ENCODE data around the gene SLC2A4RG. TPM values are rescaled to one million over a fixed set of nuclear protein-coding genes. Genes with fewer than 3 reads are reported as not detected.
"Not testable (repeated sequence)": the region's sequence is repeated elsewhere in the genome, so short reads cannot be mapped to it uniquely, and the experiment has no call there.

Gene SLC2A4RG
- total RNA-seq, 1 donor from 2014 or later, result 14.1 TPM

DNA sequence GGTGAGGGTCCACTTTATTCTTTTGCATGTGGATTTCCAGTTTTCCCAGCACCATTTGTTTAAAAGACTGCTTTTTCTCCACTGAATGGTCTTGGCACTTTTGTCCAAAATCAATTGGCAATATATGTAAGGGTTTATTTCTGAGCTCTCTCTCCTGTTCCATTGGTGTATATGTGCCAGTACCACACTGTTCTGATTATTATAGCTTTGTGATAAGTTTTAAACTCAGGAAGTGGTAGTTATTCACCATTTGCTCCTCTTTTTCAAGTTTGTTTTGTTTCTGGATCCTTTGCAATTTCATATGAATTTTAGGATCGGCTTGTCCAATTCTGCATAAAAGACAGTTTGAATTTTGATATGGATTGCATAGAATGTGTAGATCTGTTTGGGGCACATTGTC lies 27.4 kb upstream of the SLC2A4RG start:
- no peak for DNase-seq (ENCODE audit: low read depth, low spot score)

DNA sequence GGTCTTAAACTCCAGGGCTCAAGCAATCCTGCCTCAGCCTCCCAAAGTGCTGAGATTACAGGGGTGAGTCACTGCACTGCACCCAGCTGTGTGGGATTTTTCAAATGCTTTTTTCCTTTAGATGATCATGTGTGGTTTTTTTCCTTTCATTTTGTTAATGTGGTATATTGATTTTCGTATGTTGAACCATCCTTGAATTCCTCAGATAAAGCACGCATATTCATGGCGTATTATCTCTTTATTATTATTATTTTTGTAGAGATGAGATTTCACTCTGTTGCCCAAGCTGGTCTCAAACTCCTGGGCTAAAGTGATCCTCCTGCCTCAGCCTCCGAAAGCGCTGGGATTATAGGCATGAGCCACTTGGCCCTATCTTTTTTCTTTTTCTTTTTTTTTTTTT lies 24.7 kb upstream of the SLC2A4RG start:
- DNase-seq (ENCODE audit: low read depth, low spot score), result no peak

DNA sequence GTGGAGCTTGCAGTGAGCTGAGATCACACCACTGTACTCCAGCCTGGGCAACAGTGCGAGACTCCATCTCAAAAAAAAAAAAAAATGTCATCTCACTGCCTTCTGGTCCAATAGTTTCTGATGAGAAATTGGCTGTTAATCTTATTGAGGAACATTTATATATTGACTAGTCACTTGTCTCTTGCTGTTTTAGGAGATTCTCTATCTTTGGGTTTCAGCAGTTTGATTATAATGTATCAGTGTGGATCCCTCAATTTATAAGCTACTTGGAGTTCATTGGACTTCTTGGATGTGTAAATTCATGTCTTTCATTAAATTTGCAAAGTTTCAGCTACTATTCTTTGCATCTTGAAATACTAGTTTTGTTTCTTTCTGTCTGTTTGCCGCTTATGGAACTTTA lies 20.6 kb upstream of the SLC2A4RG start:
- no peak for DNase-seq (ENCODE audit: low read depth, low spot score)

DNA sequence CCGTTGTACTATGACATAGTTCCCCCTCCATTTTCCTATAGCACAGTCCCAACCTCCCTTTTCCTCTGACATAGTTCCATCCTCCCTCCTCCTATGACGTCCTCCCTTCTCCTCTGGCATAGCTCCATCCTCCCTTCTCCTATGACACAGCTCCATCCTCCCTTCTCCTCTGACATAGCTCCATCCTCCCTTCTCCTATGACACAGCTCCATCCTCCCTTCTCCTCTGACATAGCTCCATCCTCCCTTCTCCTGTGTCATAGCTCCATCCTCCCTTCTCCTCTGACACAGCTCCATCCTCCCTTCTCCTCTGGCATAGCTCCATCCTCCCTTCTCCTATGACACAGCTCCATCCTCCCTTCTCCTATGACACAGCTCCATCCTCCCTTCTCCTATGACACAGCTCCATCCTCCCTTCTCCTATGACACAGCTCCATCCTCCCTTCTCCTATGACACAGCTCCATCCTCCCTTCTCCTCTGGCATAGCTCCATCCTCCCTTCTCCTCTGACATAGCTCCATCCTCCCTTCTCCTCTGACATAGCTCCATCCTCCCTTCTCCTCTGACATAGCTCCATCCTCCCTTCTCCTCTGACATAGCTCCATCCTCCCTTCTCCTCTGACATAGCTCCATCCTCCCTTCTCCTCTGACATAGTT lies 16.5 kb upstream of the SLC2A4RG start:
- not testable (repeated sequence) for DNase-seq (ENCODE audit: low read depth, low spot score)

DNA sequence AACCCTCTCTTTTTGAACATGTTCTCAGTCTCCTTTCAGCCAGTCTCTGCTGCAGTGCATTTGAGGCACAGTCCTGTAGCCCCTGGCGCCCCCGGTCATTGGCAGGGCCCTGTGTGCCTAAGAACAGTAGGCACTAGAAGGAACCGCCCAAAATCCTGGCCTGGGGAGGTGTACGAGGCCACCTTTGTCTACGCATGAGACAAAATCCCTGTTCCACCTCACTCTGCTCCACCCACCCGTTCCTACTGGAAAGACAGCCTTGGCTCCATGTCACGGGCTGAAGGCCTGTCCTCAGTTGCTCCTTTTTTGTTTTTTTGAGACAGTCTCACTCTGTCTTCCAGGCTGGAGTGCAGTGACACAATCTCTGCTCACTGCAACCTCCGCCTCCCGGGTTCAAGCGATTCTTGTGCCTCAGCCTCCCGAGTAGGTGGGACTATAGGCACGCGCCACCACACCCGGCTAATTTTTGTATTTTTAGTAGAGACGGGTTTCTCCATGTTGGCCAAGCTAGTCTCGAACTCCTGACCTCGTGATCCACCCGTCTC lies 9.3 kb upstream of the SLC2A4RG start:
- not testable (repeated sequence) for DNase-seq (ENCODE audit: low read depth, low spot score)

DNA sequence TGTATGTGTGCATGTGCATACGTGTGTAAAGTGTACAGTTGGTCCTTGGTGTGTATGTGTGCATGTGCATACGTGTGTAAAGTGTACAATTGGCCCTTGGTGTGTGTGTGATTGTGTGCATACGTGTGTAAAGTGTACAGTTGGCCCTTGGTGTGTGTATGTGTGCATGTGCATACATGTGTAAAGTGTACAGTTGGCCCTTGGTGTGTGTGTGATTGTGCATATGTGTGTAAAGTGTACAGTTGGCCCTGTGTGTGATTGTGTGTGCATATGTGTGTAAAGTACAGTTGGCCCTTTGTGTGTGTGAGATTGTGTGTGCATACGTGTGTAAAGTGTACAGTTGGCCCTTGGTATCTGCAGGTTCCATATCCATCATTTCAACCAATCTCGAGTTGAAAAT lies 8.2 kb upstream of the SLC2A4RG start:
- DNase-seq (ENCODE audit: low read depth, low spot score), result no peak

DNA sequence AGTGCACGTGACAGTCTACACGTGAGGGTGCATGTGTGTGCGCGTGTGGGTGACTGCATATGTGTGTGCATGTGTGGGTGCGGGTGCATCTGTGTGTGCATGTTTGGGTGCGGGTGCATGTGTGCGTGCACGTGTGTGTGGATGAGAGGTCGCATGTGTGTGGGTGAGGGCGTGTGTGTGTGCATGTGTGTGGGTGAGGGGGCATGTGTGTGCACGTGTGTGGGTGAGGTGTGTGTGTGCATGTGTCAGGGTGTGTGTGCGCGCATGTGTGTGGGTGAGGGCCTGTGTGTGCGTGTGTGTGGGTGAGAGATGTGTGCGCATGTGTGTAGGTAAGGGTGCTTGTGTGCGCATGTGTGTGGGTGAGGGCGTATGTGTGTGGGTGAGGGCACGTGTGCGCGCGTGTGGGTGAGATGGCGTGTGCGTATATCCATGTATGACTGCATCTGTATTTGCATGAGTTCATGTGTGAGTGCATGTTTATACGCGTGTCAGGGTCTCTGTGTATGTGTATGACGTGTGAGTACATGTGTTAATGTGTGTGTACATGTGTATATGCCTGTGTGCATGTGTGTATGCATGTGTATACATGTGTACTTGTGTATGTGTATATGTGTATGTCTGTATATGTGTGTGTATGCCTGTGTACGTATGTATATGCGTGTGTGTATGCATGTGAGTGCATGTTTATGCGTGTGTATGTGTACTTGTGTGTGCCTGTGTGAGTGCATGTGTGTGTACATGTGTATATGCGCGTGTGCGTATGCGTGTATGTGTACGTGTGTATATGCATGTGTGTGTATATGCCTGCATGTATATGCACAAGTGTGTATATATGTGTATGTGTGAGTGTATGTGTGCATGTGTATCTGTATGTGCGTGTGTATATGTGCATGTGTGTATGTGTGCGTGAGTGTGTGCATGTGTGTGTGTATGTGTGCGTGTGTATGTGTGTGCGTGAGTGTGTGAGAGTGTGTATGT lies 7.2 kb upstream of the SLC2A4RG start:
- no peak for DNase-seq (ENCODE audit: low read depth, low spot score)

DNA sequence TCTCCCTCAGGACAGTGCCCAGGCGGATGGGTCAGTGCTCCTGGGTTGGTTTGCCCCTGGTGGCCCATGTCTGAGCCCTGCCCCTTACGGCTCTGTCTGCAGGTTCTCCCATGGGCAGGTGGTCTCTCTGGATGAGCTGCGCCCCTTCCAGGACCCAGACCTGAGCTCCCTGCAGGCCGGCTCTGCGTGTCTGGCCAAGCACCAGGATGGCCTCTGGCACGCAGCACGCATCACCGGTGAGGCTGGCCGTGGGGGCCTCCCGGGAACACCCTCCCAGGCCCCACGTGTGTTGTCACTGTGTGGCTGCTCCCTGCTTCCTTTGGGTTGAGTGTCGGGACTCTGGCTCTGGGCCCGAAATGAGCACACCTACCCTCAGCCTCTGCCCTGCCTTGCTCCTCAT lies 6.5 kb upstream of the SLC2A4RG start:
- DNase-seq (ENCODE audit: low read depth, low spot score), result no peak

DNA sequence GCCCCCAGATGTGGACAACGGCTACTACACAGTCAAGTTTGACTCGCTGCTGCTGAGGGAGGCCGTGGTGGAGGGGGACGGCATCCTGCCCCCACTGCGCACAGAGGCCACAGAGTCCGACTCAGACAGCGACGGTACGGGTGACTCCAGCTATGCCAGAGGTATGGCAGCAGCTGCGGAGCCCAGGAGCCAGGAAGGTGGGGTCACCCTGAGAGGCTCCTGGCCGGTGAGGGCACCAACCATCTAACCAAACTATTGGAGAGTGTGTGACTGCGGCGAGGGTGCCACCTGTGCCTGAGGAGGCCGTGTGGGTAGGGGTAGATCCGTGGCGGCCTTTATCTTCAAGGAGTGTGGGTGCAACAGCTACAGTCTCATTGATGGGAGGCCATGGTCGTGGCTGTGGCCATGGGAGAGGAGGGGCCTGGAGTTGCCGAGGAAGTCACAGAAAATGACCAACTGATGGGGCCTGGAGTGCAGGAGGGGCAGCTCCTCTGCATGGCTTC lies 5.9 kb upstream of the SLC2A4RG start:
- no peak for DNase-seq (ENCODE audit: low read depth, low spot score)

DNA sequence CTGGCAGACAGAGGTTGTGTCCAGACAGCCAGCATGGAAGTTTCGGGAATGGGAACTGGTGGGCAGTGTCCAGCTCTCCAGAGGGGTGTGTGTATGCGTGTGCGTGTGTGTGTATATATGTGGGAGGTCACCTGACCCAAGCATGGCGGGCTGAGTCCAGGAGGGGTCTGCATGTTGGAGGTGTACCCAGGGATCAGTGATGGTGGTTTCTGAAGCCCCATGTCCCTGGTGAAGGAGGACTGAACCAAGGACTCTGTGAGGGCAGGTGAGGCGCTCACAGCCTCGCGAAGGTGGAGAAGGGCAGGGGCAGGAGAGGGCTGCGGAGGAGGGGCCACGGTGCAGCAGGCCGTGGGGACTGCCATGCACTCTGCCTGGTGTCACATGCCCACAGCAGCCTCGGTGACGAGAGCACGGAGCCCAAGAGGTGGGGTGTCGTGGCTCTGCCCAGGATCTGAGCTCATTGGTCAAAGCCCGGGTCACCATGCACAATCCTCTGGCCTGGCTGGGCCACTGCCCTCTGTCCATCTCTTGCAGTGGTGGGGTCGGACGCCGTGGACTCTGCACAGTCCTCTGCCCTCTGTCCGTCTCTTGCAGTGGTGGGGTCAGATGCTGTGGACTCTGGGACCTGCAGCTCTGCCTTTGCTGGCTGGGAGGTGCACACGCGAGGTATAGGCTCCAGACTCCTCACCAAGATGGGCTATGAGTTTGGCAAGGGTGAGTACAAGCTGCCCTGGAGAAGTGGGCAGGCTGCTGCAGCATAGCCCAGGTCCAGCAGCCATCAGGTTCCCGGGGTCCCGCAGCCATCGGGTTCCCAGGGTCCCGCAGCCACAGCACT lies 5.2 kb upstream of the SLC2A4RG start:
- DNase-seq (ENCODE audit: low read depth, low spot score), result no peak

DNA sequence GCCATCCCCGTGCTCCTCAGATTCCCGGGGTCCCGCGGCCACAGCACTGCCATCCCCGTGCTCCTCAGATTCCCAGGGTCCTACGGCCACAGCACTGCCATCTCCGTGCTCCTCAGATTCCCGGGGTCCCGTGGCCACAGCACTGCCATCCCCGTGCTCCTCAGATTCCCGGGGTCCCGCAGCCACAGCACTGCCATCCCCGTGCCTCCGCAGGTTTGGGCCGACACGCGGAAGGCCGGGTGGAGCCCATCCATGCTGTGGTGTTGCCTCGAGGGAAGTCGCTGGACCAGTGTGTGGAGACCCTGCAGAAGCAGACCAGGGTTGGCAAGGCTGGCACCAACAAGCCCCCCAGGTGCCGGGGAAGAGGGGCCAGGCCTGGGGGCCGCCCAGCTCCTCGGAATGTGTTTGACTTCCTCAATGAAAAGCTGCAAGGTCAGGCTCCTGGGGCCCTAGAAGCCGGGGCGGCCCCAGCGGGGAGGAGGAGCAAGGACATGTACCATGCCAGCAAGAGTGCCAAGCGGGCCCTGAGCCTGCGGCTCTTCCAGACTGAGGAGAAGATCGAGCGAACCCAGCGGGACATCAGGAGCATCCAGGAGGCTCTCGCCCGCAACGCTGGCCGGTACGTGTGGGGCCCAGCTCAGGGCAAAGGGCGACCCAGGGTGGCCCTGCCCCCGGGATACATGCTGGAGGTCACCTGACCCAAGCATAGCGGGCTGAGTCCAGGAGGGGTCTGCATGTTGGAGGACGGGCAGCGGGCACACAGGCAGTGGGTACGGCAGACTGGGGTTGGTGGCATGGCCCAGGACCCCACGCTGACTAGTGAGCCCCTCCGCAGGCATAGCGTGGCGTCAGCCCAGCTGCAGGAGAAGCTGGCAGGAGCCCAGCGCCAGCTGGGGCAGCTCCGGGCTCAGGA lies 4.4 kb upstream of the SLC2A4RG start:
- no peak for DNase-seq (ENCODE audit: low read depth, low spot score)

DNA sequence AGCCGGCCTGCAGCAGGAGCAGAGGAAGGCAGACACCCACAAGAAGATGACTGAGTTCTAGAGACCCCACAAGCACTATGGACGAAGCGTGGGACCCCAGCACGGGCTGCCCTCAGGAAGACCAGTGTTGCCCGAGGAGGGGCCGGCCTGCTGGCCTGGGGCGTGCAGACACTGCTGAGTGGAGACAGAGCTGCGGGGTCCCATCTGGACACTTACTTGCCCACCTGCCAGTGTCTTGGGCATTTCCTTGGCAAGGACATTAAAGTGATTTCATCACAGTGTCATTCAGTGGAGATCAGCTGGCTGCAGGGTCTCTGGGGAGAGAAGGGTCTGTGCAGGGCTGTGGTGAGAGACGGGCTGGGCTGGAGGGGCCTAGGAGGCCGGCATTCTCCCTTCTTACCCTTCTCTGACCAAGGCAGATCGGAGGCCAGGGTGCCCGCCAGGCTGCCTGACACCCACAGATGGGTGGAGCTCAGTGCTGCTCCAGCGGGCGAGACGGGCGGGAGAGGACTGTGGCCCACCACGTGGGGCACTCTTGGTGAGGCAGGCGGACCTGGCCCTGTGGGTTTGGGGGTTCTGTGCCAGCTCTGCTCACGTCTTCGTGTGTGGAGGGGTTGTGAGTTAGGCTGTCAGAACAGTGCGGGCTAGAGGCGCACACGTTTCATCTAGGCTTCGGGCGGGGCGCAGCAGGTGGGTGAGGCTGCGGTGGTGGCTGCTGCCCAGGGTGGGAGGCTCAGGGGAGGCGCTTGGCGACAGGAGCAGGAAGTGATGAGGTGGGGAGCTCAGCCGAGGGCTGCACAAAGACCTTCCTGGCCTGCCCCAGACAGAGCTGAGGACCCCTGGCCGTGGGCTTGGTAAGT lies 3.5 kb upstream of the SLC2A4RG start, which contains the start of gene LIME1:
LIME1 (plus strand) TSS at position 806 of the 860 bp plus-strand sequence. CDS start 886 bp downstream, outside the sequence.
- no peak for DNase-seq (ENCODE audit: low read depth, low spot score)

DNA sequence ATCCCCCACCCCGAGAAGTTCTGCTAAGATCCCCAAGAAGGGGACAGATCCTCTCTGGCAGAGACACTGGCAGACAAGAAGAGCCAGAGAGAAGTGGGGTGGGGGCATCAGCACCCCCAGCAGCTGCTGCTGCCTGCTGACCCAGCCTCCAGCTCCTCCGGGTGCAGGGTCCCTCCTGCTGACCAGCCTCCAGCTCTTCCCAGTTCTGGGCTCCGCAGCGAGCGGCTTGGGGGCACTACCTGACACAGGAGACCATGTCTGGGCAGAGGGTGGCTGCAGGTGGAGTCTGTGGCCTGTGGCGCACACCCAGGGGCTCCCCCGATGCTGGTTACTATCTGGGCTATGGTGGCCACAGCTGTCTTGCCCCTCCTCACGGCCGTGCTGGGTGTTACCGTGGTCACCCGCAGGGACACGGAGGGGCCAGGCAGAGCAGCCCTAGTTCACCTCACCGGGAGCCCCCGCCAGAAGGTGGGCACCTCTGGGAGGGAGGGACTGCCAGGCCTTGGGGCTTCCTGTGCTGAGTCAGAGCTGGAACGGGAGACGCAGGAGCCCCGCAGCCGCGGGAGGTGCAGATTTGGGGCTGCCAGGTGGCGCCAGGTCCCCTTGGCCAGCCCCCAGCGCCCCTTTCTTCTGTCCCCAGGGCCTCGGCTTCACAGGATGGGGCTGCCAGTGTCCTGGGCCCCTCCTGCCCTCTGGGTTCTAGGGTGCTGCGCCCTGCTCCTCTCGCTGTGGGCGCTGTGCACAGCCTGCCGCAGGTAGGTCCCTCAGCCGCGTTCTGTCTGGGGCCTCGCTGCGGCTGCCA lies 2.5 kb upstream of the SLC2A4RG start:
- DNase-seq (ENCODE audit: low read depth, low spot score), result no peak

DNA sequence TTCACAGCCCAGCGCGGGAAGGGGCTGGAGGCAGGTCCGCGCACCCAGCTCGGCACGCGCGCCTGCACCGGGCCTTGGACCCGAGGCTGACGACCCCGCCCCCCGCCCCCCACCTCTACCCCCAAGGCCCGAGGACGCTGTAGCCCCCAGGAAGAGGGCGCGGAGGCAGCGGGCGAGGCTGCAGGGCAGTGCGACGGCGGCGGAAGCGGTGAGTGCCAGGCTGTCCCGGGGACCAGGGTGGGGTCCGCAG lies 2.0 kb upstream of the SLC2A4RG start:
- DNase-seq (ENCODE audit: low read depth, low spot score), result no peak

DNA sequence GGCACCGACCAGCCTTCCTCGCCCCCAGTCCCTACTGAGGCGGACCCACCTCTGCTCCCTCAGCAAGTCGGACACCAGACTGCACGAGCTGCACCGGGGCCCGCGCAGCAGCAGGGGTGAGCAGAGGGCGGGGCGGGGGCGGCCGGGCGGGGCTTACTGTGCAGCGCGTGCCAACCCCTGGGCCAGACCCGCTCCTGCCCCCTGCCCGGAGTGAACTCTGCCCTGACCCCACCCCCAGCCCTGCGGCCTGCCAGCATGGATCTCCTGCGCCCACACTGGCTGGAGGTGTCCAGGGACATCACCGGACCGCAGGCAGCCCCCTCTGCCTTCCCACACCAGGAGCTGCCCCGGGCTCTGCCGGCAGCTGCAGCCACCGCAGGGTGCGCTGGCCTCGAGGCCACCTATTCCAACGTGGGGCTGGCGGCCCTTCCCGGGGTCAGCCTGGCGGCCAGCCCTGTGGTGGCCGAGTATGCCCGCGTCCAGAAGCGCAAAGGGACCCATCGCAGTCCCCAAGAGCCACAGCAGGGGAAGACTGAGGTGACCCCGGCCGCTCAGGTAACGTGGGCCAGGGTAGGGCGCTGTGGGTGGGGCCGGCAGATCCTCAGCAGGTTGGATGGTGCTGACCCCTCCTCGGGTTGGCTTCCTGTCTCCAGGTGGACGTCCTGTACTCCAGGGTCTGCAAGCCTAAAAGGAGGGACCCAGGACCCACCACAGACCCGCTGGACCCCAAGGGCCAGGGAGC lies 1.5 kb upstream of the SLC2A4RG start:
- DNase-seq (ENCODE audit: low read depth, low spot score), result no peak

DNA sequence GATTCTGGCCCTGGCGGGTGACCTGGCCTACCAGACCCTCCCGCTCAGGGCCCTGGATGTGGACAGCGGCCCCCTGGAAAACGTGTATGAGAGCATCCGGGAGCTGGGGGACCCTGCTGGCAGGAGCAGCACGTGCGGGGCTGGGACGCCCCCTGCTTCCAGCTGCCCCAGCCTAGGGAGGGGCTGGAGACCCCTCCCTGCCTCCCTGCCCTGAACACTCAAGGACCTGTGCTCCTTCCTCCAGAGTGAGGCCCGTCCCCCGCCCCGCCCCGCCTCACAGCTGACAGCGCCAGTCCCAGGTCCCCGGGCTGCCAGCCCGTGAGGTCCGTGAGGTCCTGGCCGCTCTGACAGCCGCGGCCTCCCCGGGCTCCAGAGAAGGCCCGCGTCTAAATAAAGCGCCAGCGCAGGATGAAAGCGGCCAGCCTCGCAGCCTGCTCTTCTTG lies 868 bp upstream of the SLC2A4RG start:
- DNase-seq (ENCODE audit: low read depth, low spot score), result no peak

DNA sequence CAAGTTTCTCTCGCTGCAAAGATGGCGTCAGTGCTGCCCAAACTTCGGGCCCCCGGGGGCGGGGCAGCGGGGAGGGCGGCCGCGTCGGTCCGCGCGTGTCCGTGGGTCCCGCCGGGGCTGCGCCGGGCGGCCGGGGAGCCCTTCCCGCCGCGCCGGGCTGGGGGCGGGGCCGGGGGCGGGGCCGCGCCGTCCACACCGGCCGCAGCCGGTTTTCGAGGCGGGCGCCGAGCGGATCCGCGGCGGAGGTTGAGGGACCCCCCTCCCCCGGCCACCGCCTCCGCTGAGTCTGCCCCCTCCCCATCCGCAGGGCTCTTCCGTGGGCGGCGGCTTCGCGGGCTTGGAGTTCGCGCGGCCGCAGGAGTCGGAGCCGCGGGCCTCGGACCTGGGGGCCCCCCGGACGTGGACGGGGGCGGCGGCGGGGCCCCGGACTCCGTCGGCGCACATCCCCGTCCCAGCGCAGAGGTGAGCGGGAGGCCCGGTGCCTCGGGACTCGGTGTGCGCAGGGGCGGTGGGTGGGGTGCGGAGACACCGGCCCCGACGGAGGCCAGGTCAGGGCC lies 572 bp downstream of the SLC2A4RG start:
- DNase-seq (ENCODE audit: low read depth, low spot score), result no peak

All from pulmonary artery endothelial cell (primary cell).